IMR-90 (cell line): ENCODE data around the gene OR2AK2. TPM values are rescaled to one million over a fixed set of nuclear protein-coding genes. Genes with fewer than 3 reads are reported as not detected.

Experiments used
- ATAC-seq: fragments of 200-7000 bp; cut with Tn5 transposase; 2 replicates; pipeline ENCODE4 v1.9.1; 2020; ENCODE audit warnings: low read depth, mild to moderate bottlenecking, moderate library complexity
- BruUV-seq: library from RNA; stranded (reverse); fragments of 400-500 nt; replicated peaks from 2 replicates; lab custom pipeline; 2021; lab: Mats Ljungman, UMichigan
- CTCF ChIA-PET: fragments of 300-600 bp; formaldehyde crosslinking; extraction: SDS; loops from one replicate; lab custom pipeline; 2021; ENCODE audit warnings: antibody characterized with exemption; lab: Yijun Ruan, JAX
- POLR2A ChIA-PET: fragments of 300-600 bp; sonication (Branson Sonifier 250); formaldehyde crosslinking; loops from one replicate; lab custom pipeline; 2022; ENCODE audit warnings: antibody characterized with exemption; ENCODE audit not compliant: unreplicated experiment; lab: Charles Lee
- DNase-seq: peaks from one replicate; pipeline ENCODE4 v3.0.0; 2013
- H2AFZ ChIP-seq: replicated peaks from 2 replicates; pipeline ENCODE3; 2013; ENCODE audit warnings: low read length, mild to moderate bottlenecking; ENCODE audit not compliant: poor library complexity
- H2AK5ac ChIP-seq: 2 replicates; pipeline ENCODE4 v1.6.1; 2013; ENCODE audit warnings: low read depth, low read length, inconsistent platforms
- H2AK9ac ChIP-seq: replicated peaks from 2 replicates; pipeline ENCODE3; 2013; ENCODE audit warnings: mild to moderate bottlenecking, low read depth, low read length, moderate library complexity; ENCODE audit not compliant: poor library complexity
- H2BK120ac ChIP-seq: 2 replicates; pipeline ENCODE4 v1.6.1; 2013; ENCODE audit warnings: low read depth, low read length, inconsistent platforms
- H2BK15ac ChIP-seq: 3 replicates; pipeline ENCODE4 v1.6.1; 2013; ENCODE audit warnings: low read depth, low read length, inconsistent platforms
- H2BK20ac ChIP-seq: 2 replicates; pipeline ENCODE4 v1.6.1; 2013; ENCODE audit warnings: low read depth, mild to moderate bottlenecking, inconsistent platforms, low read length, moderate library complexity
- H2BK5ac ChIP-seq: 2 replicates; pipeline ENCODE4 v1.6.1; 2013; ENCODE audit warnings: mild to moderate bottlenecking, low read depth, low read length, inconsistent platforms; ENCODE audit not compliant: poor library complexity, severe bottlenecking
- H3K14ac ChIP-seq: replicated peaks from 2 replicates; pipeline ENCODE4 v1.6.1; 2013; ENCODE audit warnings: low read depth, low read length, inconsistent platforms
- H3K18ac ChIP-seq: 2 replicates; pipeline ENCODE4 v1.6.1; 2013; ENCODE audit warnings: low read depth, low read length, control low read depth
- H3K23ac ChIP-seq: 2 replicates; pipeline ENCODE4 v1.6.1; 2013; ENCODE audit warnings: low read depth, low read length, inconsistent platforms
- H3K27ac ChIP-seq: 2 replicates; pipeline ENCODE4 v1.5.1; 2013; ENCODE audit warnings: mild to moderate bottlenecking, control low read depth, low read length; ENCODE audit not compliant: insufficient read depth
- H3K27me3 ChIP-seq: 2 replicates; pipeline ENCODE4 v1.6.1; 2013; ENCODE audit warnings: low read length; ENCODE audit not compliant: control insufficient read depth, insufficient read depth
- H3K36me3 ChIP-seq: 2 replicates; pipeline ENCODE4 v1.6.1; 2013; ENCODE audit warnings: low read length, mixed read lengths; ENCODE audit not compliant: control insufficient read depth, insufficient read depth
- H3K4ac ChIP-seq: 2 replicates; pipeline ENCODE4 v1.6.1; 2013; ENCODE audit warnings: low read depth, low read length, inconsistent platforms
- H3K4me1 ChIP-seq: 2 replicates; pipeline ENCODE4 v1.6.1; 2013; ENCODE audit warnings: low read length, mixed read lengths; ENCODE audit not compliant: control insufficient read depth, insufficient read depth
- H3K4me2 ChIP-seq: 2 replicates; pipeline ENCODE4 v1.6.1; 2013; ENCODE audit warnings: low read depth, mild to moderate bottlenecking, control low read depth, low read length, moderate library complexity
- H3K4me3 ChIP-seq: 2 replicates; pipeline ENCODE4 v1.5.1; 2013; ENCODE audit warnings: low read depth, mild to moderate bottlenecking, control low read depth, low read length, moderate library complexity; ENCODE audit not compliant: insufficient read depth
- H3K56ac ChIP-seq: 2 replicates; pipeline ENCODE4 v1.6.1; 2013; ENCODE audit warnings: low read length, inconsistent platforms; ENCODE audit not compliant: insufficient read depth; ENCODE audit errors: extremely low read depth
- H3K79me1 ChIP-seq, 2 experiments: 2 replicates each; pipeline ENCODE4 v1.6.1; 2013; ENCODE audit warnings: low read length in 2 of 2, inconsistent platforms in 1 of 2, low read depth in 1 of 2
- H3K9ac ChIP-seq: 2 replicates; pipeline ENCODE4 v1.6.1; 2013; ENCODE audit warnings: low read depth, low read length, control low read depth
- H3K9me1 ChIP-seq: 2 replicates; pipeline ENCODE4 v1.6.1; 2013; ENCODE audit warnings: low read length, inconsistent platforms; ENCODE audit not compliant: insufficient read depth
- H3K9me3 ChIP-seq: 2 replicates; pipeline ENCODE4 v1.6.1; 2013; ENCODE audit warnings: low read length; ENCODE audit not compliant: control insufficient read depth, insufficient read depth
- H4K20me1 ChIP-seq: 2 replicates; pipeline ENCODE4 v1.6.1; 2013; ENCODE audit warnings: low read length, inconsistent platforms; ENCODE audit not compliant: insufficient read depth
- H4K5ac ChIP-seq: 2 replicates; pipeline ENCODE4 v1.6.1; 2013; ENCODE audit warnings: mild to moderate bottlenecking, low read depth, low read length, control low read depth
- H4K8ac ChIP-seq, 2 experiments: 2 replicates each; pipeline ENCODE4 v1.6.1; 2013; ENCODE audit warnings: low read depth in 2 of 2, low read length in 2 of 2, control low read depth in 1 of 2, inconsistent platforms in 1 of 2
- H4K91ac ChIP-seq: 2 replicates; pipeline ENCODE4 v1.6.1; 2013; ENCODE audit warnings: low read depth, low read length, inconsistent platforms; ENCODE audit not compliant: insufficient read depth
- BHLHE40 ChIP-seq: fragments of 150-350 bp; IDR thresholded peaks from 2 replicates; pipeline ENCODE4 v1.6.1; 2016; ENCODE audit warnings: mild to moderate bottlenecking, low read depth, low read length
- CEBPB ChIP-seq: IDR thresholded peaks from 2 replicates; pipeline ENCODE4 v1.6.1; 2012; ENCODE audit warnings: low read depth, low read length, improper control_type of control experiment
- CHD1 ChIP-seq: IDR thresholded peaks from 2 replicates; pipeline ENCODE4 v1.6.1; 2012; ENCODE audit warnings: low read depth, low read length, improper control_type of control experiment
- FOS ChIP-seq: fragments of 150-350 bp; IDR thresholded peaks from 2 replicates; pipeline ENCODE4 v1.6.1; 2016; ENCODE audit warnings: low read depth, low read length
- MAFK ChIP-seq: IDR thresholded peaks from 2 replicates; pipeline ENCODE4 v1.6.1; 2012; ENCODE audit warnings: low read depth, low read length, improper control_type of control experiment
- MAZ ChIP-seq: IDR thresholded peaks from 2 replicates; pipeline ENCODE4 v1.6.1; 2012; ENCODE audit warnings: low read depth, mild to moderate bottlenecking, low read length, improper control_type of control experiment, moderate library complexity, borderline replicate concordance
- MXI1 ChIP-seq: IDR thresholded peaks from 2 replicates; pipeline ENCODE4 v1.6.1; 2012; ENCODE audit warnings: low read depth, mild to moderate bottlenecking, low read length, moderate library complexity, borderline replicate concordance
- NFE2L2 ChIP-seq: fragments of 150-350 bp; IDR thresholded peaks from 2 replicates; pipeline ENCODE4 v1.6.1; 2016; ENCODE audit warnings: low read depth, mild to moderate bottlenecking, low read length
- POLR2A ChIP-seq: IDR thresholded peaks from 2 replicates; pipeline ENCODE4 v1.6.1; 2012; ENCODE audit warnings: mild to moderate bottlenecking, low read depth, low read length
- RAD21 ChIP-seq: IDR thresholded peaks from 2 replicates; pipeline ENCODE4 v1.6.1; 2012; ENCODE audit warnings: low read length, improper control_type of control experiment
- RFX5 ChIP-seq: IDR thresholded peaks from 2 replicates; pipeline ENCODE4 v1.8.0; 2012; ENCODE audit warnings: low read depth, mild to moderate bottlenecking, low read length, moderate library complexity
- SMC3 ChIP-seq: fragments of 150-350 bp; IDR thresholded peaks from 2 replicates; pipeline ENCODE4 v1.6.1; 2016; ENCODE audit warnings: low read depth, mild to moderate bottlenecking, antibody characterized with exemption, low read length, moderate library complexity
- WGBS, 2 experiments: methylation state at CpG; one replicate each; pipeline versions ENCODE4 v1.1.5 to v1.1.7; 2013; ENCODE audit warnings: missing lambda C conversion rate in 2 of 2; ENCODE audit not compliant: insufficient read length in 1 of 2; ENCODE audit errors: extremely low coverage in 2 of 2; 5-methylcytosine and 5-hydroxymethylcytosine counted together
- dilution Hi-C: fragments of 300-500 bp; cut with HindIII; formaldehyde crosslinking; loops from one replicate; pipeline ENCODE4 v1.14.3; 2018; ENCODE audit warnings: low sequenced_read_pairs; ENCODE audit not compliant: unreplicated experiment
- in situ Hi-C: fragments of 300-500 bp; cut with MboI; formaldehyde crosslinking; loops from 3 replicates; pipeline ENCODE4 v1.14.3; 2019; ENCODE audit warnings: low sequenced_read_pairs, inconsistent platforms, mixed read lengths
- intact Hi-C: fragments of 100-400 bp; cut with micrococcal nuclease; formaldehyde crosslinking; loops from 2 replicates; pipeline ENCODE4 v1.10.0; 2022
- polyA plus RNA-seq, 3 experiments: library from polyadenylated mRNA; depleted of rRNA; stranded (reverse); fragments of >200 nt; gene quantifications; 2 replicates each; pipeline ENCODE4 v1.2.3, GENCODE V29; 2012; ENCODE audit warnings: low replicate concordance in 1 of 3
- total RNA-seq: library from RNA; depleted of rRNA; stranded (reverse); fragments of >200 nt; gene quantifications from 2 replicates; pipeline ENCODE4 v1.2.3, GENCODE V29; 2012
- TF ChIP-seq, protein P1 (sequence below): conservative IDR thresholded peaks from 2 replicates; pipeline ENCODE4 v1.5.1; 2012; ENCODE audit warnings: mild to moderate bottlenecking, low read depth, low read length, improper control_type of control experiment
- TF ChIP-seq, protein P2 (sequence below): fragments of 150-350 bp; IDR thresholded peaks from 2 replicates; pipeline ENCODE4 v1.6.1; 2017; ENCODE audit warnings: mild to moderate bottlenecking, antibody characterized with exemption, low read length, low read depth
- TF ChIP-seq, protein P3 (sequence below): fragments of 150-350 bp; IDR thresholded peaks from 2 replicates; pipeline ENCODE4 v1.6.1; 2016; ENCODE audit warnings: low read depth, mild to moderate bottlenecking, low read length, moderate library complexity, borderline replicate concordance

Gene OR2AK2
- total and polyA plus RNA-seq, 2 of the 4 experiments (the other 2 are of a cell fraction): not detected

DNA sequence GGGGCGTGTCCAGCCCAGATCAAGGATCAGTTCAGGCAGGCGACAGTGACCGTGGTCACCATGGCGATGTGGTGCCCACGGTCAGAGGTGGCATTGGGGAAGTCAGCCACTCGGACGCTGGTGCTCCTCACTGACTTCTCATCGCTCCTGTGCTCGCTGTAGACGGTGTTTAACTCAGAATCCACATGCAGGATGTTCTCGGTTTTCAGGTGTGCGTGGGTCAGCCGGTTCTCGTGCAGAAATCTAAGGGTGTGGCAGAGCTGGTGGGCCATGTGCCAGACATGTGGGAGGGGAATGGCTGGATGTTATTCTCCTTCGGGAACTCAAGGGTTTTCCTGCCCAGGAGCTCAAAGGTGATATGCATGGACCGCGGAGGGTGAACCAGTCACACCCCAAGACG lies 28.6 kb upstream of the OR2AK2 start:
- Histone ChIP-seq H3K4ac (no peak overlapping the region), H3K9ac (no peak overlapping the region), H2BK20ac (no peak overlapping the region), H4K8ac (no peak overlapping the region), H3K4me1 (no peaks in the 10 kb centered on the region), H3K9me3 (peaks cover 15% of the 10 kb centered on the region; the same call in 1 of the 2 replicates), H3K23ac (no peak overlapping the region), H2AFZ (no peak overlapping the region), H3K18ac (no peak overlapping the region), H3K4me3 (no peak overlapping the region), H3K79me1 (no peaks in the 10 kb centered on the region), H4K91ac (no peak overlapping the region), H3K27me3 (no peaks in the 10 kb centered on the region), H3K9me1 (no peaks in the 10 kb centered on the region), H3K14ac (no peak overlapping the region), H2AK5ac (no peak overlapping the region), H3K27ac (no peak overlapping the region), H4K20me1 (no peaks in the 10 kb centered on the region), H3K36me3 (no peaks in the 10 kb centered on the region), H2AK9ac (no peak overlapping the region), H4K5ac (no peak overlapping the region), H2BK120ac (no peak overlapping the region), H3K4me2 (no peak overlapping the region), H3K56ac (no peak overlapping the region), H2BK15ac (no peak overlapping the region), H2BK5ac (no peak overlapping the region)
- TF ChIP-seq, protein P1, sequence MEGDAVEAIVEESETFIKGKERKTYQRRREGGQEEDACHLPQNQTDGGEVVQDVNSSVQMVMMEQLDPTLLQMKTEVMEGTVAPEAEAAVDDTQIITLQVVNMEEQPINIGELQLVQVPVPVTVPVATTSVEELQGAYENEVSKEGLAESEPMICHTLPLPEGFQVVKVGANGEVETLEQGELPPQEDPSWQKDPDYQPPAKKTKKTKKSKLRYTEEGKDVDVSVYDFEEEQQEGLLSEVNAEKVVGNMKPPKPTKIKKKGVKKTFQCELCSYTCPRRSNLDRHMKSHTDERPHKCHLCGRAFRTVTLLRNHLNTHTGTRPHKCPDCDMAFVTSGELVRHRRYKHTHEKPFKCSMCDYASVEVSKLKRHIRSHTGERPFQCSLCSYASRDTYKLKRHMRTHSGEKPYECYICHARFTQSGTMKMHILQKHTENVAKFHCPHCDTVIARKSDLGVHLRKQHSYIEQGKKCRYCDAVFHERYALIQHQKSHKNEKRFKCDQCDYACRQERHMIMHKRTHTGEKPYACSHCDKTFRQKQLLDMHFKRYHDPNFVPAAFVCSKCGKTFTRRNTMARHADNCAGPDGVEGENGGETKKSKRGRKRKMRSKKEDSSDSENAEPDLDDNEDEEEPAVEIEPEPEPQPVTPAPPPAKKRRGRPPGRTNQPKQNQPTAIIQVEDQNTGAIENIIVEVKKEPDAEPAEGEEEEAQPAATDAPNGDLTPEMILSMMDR: no peak
- TF ChIP-seq, protein P2, sequence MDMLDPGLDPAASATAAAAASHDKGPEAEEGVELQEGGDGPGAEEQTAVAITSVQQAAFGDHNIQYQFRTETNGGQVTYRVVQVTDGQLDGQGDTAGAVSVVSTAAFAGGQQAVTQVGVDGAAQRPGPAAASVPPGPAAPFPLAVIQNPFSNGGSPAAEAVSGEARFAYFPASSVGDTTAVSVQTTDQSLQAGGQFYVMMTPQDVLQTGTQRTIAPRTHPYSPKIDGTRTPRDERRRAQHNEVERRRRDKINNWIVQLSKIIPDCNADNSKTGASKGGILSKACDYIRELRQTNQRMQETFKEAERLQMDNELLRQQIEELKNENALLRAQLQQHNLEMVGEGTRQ: no peak
- TF ChIP-seq BHLHE40 (no peak), SMC3 (no peak), POLR2A (no peak), NFE2L2 (no peak), CEBPB (no peak), RAD21 (no peak), MXI1 (no peak), MAZ (no peak), RFX5 (no peak), FOS (no peak), MAFK (no peak), CHD1 (no peak)
- TF ChIP-seq, protein P3, sequence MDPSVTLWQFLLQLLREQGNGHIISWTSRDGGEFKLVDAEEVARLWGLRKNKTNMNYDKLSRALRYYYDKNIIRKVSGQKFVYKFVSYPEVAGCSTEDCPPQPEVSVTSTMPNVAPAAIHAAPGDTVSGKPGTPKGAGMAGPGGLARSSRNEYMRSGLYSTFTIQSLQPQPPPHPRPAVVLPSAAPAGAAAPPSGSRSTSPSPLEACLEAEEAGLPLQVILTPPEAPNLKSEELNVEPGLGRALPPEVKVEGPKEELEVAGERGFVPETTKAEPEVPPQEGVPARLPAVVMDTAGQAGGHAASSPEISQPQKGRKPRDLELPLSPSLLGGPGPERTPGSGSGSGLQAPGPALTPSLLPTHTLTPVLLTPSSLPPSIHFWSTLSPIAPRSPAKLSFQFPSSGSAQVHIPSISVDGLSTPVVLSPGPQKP: no peak
- in situ Hi-C loops (no loop called here), dilution Hi-C loops (no loop called here), intact Hi-C loops (no loop called here)
- no TSS peak for BruUV-seq
- 60% methylated on average over 1 of the region's 18 CpGs; no CpG with 5 or more reads in 1 of the 2 experiments for WGBS, 2 experiments
- DNase-seq (no peak), ATAC-seq (no peak)
- ChIA-PET POLR2A (no interaction called here), CTCF (no interaction called here)
